Heart left ventricle (tissue), 13 donors: ENCODE data around the gene RNASEH2B.

Source experiments
- CTCF ChIP-seq, 12 donors: fragments of 200-600 bp; sonication (generic) in 4 of 12; IDR thresholded peaks; one replicate each; pipeline versions ENCODE4 v1.5.0 to v1.8.0; 2018 to 2022; ENCODE audit warnings: antibody characterized with exemption in 12 of 12, mild to moderate bottlenecking in 5 of 12
- POLR2A ChIP-seq, 2 donors: fragments of 450-650 bp; IDR thresholded peaks; one replicate each; pipeline ENCODE4 v1.6.1; 2017; ENCODE audit warnings: antibody characterized with exemption in 2 of 2, mild to moderate bottlenecking in 2 of 2, moderate library complexity in 2 of 2
- donor health status: ischemic (EF 13 %, LVEDD 7.1; RV severe dilation, severe dysfunction).
- donor health status: DM: no; HTN: yes; CAD: no.
- donor health status: DM: no; HTN: no; CAD: no.
- donor health status: ischemic (EF 25% LVEDD 6.9; RV normal size, moderate dysfunction).
- donor health status: ischemic (EF 25% LVEDD 5.7; RV mildly dilated, moderate dysfunction).
- donor health status: ischemic (EF 35%, LVEDD 5.7; RV mildly dilated, moderate dysfunction).
- donor health status: nonischemic (EF 11% LVEDD 7.7; RV severe dilation, severe dysfunction).
- donor health status: DM: yes; HTN: yes; CAD: no.
- donor health status: PGD.
- donor health status: ischemic (EF 29% LVEDD 5.4; RV normal size, mild dysfunction).
- donor health status: nonischemic (EF 23%, LVEDD 6.1; RV moderate dilation, normal function).

GRCh38 chr13:50905256-50905655 is 4.3 kb upstream of the RNASEH2B start:
- TF ChIP-seq CTCF (IDR thresholded peaks at IDR 0.05) (no peak), POLR2A (IDR thresholded peaks at IDR 0.05) (no peak)
